Ramos (cell line): ENCODE results near the gene COL23A1.

Experiments
- in situ Hi-C: fragments of 300-500 bp; cut with MboI; formaldehyde crosslinking; loops from one replicate; pipeline ENCODE4 v1.14.3; 2022; ENCODE audit warnings: low sequenced_read_pairs; ENCODE audit not compliant: unreplicated experiment

COL23A1 gene

DNA sequence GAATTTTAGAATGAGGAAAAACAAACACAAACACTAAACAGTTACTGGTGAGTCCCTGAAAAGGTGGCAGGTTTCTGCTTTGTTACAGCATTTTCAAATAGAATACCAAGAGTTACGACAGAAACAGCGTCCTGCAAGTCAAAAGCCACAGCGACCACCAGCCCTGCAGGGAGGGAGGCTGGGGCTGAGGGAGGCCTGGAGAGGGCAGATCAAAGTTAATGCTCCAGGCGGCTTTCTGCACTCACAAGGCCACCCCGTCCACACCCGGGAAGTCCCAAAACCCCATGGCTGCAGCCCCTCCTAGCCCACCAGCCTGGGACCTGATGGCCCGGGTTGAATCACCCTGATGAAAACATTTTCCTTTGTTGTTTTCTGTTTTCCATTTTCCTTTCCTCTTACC, 29.3 kb downstream of the COL23A1 start:
- in situ Hi-C loops, result no loop called here

DNA sequence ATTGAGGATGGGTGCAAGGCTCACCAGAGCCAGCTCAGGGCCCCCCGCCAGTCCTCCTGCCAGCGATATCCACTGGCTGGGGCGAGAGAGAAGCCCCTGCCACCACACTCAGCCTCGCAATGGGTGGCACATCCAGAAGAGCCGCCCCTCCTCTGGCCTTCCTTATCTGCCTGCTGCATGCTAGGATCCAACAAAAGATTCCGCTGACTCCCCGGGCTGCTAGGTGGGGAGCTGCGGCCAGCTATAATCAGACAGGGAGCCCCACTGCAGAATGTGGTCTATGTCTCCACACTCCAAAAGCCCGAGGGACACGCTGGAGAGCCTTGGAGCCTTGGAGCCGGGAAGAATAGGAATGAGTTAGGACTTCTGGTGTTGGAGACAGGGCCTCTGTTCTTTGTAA, 32.8 kb downstream of the COL23A1 start:
- in situ Hi-C loops, result no loop called here

DNA sequence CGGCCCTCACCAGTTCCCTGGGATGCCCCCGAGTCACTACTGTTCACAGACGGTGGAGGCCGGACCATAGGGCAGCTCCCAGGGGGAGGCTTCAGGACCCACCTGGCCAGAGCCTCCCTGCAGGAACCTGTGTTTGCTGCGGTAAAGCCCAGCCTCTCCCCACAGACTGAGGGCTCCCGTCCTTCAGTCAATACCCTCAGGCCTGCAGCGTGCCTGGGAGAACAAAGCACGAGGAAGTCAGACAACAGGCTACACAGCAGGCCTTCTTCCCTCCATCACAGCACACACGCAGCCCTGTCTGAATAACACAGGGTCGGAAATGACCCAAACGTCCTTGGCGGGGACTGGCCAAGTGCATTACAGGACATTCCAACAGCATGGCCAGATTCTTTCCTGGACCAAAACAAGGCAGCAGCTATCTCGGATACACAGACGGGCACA, 34.4 kb downstream of the COL23A1 start:
- in situ Hi-C loops, result no loop called here

DNA sequence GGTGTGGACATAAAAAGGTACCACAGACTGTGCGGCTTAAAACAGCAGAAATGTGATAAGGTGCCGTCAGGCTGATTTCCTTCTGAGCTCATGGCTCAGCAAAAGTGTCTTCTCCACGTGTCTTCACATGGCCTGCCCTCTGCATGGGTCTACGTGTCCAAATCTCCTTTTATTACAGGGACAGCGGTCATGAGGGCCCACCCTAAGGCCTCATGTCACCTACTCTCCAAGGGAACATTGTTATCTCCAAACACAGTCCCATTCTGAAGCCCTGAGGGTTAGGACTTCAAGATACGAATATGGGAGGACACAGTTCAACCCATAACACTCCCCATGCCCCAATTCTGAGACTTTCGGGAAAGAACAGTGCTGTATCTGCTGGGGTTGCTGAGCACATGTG, 35.2 kb downstream of the COL23A1 start:
- in situ Hi-C loops, result no loop called here

DNA sequence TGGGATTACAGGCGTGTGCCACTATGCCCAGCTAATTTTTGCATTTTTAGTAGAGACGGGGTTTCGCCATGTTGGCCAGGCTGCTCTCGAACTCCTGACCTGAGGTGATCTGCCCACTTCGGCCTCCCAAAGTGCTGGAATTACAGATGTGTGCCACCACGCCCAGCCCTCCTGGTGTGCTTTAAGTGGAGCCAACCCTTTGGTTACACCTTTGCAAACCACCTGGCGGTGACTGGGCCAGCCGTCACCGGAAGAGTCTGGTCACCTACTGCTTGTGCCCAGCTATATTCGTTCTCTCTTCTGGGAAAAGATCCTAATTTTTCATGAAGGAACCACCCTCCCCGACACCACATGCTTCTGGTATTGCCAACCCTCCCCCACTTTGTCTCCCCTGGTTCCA, 35.9 kb downstream of the COL23A1 start:
- in situ Hi-C loops, result no loop called here

DNA sequence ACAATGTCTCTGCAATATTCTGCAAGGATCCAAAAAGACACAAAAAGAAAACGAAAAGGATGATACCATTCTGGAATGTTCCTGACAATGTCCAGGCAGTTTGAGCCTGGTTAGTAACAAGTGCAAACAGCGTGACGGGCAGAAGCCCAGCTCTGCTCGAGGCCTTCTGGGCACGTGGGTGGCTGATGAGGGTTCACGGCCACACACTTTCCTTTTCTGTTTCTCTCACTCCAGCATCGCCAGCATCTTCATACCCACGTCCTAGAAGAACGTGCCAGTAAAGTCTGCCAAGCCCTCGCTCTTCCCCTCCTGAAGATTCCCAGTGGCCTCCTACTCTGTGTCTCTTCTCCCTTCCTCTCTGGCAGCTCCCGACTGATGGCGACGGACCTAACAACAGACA, 36.7 kb downstream of the COL23A1 start:
- in situ Hi-C loops, result no loop called here

DNA sequence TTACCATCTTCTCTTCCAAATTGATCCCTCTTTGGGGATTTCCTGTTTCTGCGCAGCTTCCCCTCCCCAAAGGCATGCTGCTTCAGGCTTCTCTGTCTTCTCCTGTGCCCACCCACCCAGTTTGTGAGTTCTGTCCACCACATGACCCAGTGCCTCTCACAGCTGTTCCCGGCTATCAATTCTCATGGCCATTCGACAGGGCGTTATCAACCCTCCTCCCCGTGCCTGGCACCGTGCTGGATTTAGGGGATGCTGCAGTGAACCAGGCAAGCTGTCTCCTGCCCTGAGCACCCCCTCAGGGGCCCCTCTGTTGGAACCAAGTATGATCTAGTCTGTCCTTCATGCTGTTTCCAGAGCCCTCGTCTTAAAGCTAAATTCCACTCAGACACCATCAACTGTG, 38.7 kb downstream of the COL23A1 start:
- in situ Hi-C loops, result no loop called here

DNA sequence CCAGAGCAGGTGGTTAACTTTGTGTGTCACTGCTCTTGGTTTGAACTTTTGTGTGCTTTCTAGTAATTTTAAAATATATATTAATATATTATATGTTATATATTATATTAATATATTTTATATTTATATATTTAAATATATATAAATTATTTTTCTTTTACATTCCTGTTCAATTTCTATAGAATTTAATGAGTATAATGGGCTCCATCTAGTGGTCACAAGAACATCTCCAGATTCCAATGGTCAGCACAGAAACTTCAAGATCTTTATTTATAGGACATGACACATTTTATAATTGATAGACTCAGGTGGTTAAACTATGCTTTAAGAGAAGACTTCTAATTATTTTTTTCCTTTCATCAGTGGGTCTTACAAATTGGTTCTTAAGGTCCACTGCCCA, 39.1 kb downstream of the COL23A1 start:
- in situ Hi-C loops, result no loop called here

DNA sequence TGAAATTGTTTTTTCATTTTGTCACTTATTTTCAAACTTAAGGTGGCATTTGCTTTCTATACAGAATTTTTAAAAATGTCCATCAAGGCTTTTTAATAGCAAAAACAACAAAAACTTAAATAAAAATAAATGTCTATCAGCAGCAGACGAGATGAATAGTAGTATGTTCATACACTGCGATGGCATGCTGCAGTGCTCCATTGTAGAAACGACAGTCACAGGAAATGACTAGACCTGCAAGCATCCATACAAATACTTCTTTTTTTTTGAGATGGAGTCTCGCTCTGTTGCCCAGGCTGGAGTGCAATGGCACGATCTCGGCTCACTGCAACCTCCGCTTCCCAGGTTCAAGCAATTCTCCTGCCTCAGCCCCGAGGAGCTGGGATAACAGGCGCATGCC, 41.4 kb downstream of the COL23A1 start:
- in situ Hi-C loops, result no loop called here

DNA sequence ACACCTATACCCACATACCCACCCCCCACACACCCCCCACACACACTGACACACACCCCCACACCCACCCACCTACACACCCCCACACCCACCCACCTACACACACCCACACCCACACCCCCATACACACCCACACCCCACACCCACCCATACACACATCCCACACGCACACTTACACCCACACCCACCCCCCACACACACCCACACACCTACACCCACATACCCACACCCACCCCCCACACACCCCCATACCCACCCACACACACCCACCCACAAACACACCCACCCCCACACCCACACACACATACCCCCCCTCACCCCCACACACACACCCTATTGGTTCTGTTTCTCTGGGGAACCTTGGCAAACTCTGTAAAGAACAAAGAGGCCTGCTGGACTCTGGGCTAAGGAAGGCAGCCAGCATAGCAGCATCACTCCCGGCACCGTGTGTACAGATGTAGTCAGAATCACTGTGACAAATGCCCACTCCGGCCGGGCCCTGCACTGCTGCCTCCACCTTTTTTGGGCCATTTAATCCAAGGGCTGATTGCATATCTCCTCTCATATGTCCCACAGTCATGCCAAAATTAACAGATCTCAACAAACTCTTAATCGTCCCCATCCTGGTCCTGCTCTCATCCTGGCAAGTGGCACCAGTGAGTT, 42.3 kb downstream of the COL23A1 start:
- in situ Hi-C loops, result no loop called here

DNA sequence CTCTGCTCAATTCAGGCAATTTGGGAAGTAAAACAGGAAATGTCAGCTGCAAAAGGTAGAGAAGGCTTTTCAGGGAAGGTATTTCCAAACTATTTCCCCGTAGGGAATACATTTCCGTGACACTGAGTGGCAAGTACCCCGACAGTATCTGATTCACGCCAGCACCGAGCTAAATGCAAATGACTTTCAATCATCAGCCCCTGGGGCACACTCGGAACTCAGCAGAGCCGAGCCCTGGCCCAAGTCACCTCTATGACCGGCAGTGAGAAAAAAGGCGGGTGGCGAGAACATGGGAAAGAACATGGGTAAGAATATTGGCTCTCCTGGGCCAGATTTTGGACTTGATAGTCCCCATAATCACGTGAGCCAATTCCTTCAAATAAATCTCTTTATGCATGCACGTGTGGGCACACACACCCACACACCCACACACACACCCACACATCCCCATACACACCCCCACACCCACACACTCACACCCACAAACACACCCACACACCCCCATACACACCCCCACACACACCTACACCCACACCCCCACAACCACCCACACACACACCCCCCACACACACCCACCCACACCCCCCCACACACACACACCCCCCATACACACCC, 43.0 kb downstream of the COL23A1 start:
- in situ Hi-C loops, result no loop called here

DNA sequence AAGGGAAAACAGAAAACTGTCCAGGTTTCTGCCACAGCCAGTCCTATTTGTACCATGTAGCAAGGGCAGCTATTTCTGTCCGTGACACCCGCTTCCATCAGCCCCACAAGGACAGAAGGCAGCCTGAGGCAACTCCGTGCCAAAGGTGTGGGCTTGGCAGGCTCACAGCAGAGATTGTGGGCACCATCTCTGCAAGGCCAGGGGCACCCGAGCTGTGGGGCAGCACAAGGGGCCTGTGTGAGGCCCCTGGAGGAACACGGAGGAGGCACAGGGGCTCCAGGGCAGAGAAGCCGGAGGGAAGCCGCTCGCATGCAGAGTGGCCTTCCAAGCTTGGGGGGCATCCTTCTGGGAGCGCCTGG, 43.5 kb downstream of the COL23A1 start:
- in situ Hi-C loops, result no loop called here

DNA sequence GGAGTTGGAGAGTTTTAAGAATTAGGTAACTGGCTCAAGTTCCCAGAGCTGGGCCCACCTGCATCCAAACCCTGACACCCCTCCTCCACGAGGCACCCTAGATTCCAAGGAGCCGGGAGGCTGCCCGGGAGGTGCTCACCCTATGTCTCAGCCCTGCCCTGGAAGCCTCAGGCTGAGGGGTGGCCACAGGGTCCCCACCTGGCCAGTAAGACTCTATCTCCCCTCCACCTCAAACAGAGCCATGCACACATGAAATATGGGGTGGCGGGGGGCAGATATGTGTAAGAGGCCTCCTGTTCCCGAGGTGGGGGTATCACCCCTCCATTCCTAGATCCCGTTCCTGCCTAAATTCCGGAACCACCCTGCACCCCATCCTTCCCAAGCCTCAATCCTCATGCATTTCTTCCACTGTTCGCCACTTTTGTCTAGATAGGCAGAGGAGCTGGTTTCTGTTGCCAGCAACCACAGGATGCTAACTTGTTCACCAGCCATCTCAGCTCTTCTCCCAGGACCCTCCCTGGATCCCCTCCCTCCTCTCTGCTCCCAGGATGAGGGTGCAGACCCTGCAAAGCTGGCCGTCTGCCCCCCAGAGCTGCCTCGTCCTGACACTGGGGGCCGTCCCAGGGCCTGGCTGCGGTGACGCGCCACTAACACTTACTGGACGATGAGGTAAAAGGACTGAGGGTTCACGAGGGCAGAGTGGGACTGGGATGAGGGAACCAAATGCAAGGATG, 44.1 kb downstream of the COL23A1 start:
- in situ Hi-C loops, result no loop called here

DNA sequence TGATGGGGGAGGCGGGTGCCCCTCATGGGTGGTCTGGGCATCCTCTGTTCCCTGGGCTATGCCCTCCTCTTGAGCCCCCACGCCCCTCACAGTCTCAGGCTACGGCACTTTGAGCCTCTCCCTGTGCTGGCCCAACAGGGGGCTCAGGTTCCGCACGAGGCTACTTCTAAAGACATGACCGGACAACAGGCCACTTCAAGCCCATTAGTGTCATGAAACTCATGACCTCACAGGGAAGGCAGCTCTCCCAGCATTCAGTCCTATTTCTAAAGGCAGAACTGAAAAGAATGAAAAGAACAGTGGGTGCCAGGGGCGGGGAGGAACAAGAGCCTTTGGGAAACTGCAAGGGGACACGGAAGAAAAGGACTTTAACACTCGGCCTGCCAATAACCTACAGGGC, 45.0 kb downstream of the COL23A1 start:
- in situ Hi-C loops, result no loop called here

DNA sequence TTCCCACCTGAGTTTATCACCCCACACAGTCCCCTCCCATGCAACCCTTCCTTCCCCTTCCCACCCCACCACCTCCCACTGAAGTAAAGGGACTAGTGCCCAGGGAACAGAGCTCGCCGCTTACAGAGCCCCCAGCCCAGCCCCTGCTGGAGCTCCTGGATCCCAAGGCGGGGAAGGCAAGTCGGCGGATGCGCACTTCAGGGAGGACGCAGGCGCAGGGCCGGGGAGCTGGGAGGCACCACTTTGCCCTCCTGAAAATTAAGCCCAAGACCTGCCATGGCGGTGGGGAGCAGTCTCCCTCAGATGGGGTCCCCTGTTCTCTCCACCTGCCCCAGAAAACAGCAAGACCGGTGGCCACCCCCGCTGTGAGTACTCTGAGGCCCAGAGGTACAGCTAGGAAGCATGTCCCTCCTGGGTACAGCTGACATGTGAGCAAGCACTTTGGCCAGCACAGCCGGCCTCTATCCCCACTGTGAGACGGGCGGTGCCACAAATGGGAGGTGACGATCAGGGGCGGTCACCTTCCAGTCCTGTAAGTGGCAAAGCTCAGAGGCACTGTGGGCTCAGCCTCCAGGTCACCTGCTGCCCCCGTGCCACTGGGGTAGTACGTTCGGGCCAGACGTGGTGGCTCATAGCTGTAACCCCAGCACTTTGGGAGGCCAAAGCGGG, 45.9 kb downstream of the COL23A1 start:
- in situ Hi-C loops, result no loop called here

DNA sequence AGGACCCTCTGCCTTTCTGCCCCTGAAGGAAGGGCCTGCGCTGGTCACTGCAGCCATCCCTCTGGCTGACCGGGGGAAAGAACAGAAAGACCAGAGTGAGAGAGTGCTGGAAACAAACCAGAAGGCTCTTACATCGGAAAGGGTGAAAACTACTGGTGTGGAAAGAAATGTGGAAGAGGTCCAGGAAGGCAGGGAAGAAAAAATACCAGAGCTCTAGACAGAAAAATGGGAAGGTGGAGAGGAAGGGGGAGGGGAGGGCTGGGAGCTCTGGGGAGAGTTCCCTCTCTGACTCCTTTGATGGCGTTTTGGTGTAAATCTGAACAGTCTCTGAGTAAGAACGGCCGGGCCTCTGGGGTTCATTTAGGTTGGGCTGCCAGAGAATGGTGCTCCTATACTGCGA, 47.7 kb downstream of the COL23A1 start:
- in situ Hi-C loops, result no loop called here

DNA sequence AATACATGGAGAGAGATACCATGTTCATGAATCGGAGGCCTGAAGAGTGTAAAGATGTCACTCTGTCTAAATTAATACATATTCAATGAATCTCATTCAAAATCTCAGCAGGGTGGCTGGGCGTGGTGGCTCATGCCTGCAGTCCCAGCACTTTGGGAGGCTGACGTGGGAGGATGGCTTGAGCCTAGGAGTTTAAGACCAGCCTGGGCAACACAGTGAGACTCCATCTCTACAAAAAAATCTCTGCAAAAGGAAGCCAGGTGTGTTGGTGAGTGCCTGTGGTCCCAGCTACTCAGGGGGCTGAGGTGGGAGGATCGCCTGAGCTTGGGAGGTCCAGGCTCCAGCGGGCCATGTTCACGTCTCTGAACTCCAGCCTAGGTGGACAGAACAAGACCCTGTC, 49.7 kb downstream of the COL23A1 start:
- in situ Hi-C loops, result no loop called here

DNA sequence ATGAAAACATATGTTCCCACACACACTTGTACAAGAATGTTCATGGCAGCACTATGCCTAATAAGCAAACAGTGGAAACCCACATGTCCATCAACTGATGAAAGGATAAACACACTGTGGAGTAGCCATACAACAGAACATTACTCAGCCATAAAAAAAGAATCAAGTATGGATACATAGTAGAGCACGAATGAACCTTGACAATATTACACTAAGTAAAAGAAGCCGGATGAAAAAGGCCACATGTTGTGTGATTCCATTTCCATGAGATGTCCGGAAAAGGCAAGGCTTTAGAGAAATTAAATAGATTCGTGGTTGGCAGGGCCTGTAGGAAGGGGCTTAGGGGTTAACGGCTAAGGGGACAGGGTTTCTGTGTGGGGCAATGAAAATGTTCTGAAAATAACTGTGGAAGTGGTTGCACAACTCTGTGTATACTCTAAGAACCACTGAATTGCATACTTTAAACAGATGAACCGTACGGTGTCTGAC, 51.4 kb downstream of the COL23A1 start:
- in situ Hi-C loops, result no loop called here

DNA sequence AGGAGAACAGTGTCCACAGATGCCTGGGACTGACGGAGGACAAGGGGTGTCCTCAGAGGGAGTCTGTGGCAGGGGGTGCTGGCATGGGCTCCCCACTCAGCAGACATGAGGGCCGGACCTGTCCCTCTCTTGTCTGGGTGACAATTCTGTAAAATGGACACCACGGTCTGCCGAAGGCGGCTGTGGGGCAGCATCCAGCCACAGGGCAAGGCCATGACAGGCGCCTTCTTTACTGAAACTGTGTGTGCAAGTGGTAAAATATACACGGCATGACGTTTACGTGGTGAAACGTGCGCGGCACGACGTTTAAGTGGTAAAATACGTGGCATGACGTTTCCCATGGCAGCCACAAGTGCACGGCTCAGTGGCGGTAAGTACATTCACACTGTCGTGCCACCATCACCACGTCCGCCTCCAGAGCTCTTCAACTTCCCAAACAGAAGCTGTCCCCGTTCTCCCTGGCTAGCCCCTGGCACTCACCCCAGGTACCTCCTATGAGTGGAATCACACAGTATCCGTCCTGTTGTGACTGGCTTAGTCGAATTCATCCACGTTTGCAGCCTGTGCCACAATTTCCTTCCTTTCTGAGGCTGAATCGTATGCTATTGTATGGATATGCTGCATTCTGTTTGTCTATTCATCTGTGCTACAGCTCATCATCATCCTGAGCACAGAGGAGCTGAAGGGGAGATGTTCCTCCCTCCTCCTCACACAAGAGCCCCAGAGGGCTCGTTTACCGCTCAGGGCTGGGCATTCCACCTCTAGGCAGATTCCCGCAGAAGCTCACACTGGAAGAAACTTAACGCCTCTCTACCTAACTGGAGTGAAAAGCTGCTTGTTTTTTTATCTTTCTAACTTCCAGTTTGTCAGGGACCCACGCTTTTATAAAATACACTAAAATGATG, 52.5 kb downstream of the COL23A1 start:
- in situ Hi-C loops, result no loop called here
